ENCODE measurements around the gene CDKAL1.

Gene CDKAL1

DNA sequence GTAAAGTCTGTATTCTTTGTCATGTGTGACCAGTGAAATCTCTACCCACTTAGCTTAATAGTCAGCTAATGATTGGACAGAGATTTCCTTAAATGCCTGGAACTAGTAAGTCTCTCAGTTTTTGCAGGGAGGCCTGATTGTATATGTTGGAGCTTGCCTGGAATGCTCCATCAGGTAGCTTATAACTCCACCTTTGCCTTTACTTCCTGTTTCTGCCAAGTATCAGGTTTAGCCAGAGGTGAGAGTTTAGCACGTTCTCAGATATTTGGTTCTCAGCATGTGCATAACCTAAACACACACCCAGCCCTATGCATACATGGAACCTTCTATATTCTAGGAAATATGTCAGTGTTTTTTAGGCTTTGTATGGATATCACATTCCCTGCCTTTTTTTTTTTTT, 435.3 kb downstream of the CDKAL1 start:
- no peak for DNase-seq (ENCODE audit: low spot score)

DNA sequence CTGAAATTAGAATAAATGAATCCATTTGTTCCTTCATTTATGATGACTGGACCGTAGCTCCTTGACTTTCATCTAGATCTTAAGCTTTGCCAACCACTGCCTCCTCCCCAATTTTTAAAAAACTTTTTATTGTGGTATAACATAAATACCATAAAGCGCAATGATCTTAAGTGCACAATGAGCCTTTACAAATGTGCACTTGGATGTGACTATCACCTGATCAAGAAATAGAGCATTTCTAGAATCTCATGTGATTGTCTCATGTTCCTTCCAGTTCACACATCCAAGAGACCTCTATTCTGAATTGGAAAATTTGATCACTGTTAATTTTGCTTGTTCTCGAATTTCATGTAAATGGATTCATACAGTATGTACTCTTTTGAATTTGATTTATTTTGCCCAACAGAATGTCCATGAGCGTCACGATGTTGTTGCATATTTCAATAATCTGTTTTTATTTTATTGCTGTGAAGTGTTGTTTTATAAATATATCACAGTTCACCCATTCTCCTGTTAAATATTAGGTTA, 442.2 kb downstream of the CDKAL1 start:
- no peak for DNase-seq (ENCODE audit: low spot score)

DNA sequence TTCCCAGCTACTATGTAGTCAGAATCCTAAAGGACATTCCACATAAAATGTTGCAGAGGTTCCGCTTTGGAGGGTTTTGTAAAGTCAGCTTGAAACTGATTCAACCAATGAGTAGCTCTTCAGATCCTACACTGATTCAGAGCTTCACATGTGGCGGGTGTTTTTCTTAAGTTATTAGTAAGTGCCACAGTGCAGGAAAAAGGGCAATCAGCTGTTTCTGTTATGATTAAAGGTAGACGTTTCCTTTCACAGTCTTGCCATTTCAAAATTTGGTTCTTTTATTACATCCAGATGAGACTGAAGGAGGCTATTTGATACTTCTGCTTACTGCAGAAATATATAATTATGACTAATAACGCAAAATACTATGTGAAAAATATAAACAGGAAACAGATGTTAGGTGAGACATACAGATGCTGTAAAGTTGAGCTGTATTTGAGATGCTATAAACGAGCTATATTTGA, 443.9 kb downstream of the CDKAL1 start:
- DNase-seq (ENCODE audit: low spot score), result peak; percentile 22

DNA sequence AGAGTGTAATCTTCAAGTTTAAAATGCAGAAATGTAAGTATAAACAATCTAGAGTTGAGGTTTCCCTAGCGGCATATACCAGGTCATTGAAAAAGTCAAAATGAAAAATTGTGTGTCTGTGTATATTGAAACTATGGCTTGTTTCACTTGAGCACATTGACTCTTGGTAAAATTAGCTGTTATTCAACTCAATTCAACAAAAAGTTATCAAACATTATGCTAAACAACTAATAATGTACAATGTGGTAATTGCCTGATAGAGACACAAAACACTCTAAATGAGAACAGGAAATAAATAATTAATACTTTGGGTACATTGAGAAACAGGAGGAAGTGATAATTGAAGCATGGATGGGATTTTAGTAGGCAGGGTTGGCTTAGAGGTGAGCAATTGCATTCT, 444.8 kb downstream of the CDKAL1 start:
- DNase-seq (ENCODE audit: low spot score), result no peak

DNA sequence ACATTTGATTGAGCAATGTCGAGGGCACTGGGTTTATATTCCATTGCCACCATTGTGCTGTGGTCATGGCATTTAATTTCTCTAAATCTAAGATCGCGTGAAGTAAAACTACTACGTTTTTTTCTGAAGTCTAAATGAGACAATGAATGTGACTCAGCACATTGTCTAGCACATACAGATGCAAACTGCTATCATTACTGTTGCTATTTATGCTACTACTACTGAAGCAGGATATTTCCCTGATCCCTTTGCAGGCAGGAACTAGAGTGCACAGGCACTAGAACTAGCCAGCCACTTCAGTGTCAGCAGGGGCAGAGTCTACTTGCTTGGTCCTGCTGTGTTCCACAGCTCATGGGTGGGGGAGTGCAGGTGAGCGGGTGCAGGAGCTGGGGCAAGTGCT, 449.7 kb downstream of the CDKAL1 start:
- DNase-seq (ENCODE audit: low spot score), result no peak

DNA sequence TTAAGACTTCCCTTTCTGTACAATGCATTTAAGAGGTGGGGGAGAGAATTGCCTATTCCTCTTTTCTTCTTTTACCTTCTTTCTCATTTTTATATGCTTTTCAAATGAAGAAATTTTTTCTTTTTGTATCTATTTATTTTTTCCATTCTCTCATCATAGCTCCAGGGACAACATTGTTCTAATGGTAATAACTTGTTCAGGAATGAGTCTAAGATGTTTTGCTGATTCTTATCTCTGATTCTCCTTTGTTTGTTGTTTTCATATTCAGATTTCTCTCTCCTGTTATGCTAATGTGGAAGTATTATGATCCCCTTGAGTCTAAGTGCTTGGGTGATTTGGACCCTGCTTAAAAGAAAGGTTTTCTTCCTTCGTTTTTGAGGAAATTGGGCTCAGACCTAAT, 451.6 kb downstream of the CDKAL1 start:
- DNase-seq (ENCODE audit: low spot score), result no peak

DNA sequence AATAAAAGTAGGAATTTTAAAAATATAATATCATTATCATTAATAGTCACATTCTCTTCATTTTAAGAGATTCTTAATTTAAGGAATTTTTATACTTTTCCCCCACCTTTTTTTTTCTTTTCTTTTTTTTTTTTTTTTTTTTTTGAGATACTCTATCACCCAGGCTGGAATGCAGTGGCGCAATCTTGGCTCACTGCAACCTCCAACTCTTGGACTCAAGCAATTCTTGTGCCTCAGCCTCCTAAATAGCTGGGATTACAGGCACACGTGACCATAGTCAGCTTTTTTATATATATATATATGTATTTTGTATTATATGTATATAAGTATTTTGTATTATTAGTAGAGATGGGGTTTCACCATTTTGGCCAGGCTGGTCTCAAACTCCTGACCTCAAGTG, 457.7 kb downstream of the CDKAL1 start:
- no peak for DNase-seq (ENCODE audit: low spot score)

DNA sequence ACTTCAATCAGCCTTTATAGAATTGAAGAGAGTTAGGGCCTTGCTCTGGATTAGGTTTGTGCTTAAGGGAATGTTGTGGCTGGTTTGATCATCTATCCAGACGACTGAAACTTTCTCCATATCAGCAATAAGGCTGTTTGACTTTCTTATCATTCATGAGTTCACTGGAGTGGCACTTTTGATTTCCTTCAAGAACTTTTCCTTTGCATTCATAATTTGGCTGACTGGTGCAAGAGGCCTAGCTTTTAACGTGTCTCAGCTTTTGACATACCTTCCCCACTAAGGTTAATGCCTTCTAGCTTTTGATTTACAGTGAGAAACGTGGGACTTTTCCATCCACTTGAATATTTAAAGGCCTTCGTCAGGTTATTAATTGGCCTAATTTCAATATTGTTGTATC, 461.8 kb downstream of the CDKAL1 start:
- no peak for DNase-seq (ENCODE audit: low spot score)

DNA sequence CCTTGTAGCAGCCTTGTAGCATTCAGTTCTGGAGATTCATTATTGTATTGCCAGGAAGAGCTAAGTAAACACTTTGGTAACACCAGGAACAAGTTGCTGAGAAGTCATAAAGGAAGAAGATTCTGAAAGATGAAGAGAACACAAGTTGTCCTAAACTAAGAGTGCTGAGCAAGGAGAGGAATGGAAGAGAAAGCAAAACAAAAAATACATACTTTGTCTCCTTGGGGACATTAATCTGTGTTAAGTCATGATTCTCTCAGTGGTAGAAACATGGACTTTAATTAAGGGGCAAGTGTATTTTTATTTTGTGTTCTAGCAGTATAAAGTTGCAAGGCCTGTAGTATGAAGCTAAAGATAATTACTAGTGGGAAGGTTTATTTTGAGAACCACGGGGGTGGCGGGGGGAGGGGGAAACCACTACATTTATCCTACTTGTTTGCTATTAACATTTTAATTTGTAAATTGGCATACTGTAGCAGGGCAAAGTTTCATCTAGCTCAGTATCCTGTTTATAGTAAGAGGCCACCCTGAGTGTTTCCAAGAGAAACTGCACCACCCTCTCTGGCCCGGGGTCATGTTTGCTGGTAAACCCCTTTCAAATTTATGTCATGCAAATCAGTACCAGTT, 463.0 kb downstream of the CDKAL1 start:
- no peak for DNase-seq (ENCODE audit: low spot score)

DNA sequence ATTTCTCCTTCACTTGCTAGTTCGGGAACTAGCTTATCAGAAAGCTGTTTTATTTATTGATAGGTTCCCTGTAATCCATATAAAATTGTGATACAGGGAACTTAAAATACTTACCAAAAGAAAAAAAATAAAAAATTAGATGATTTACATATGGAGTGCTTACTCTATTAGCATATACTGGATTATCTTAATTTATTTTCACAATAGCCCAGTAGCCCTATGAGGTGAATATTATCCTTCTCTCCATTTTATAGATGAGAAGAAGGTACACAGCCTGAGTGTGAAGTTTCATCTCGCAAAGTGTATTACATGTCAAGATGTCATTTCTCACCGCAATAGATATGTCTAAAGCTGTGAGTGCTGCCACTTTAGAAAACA, 463.5 kb downstream of the CDKAL1 start:
- no peak for DNase-seq (ENCODE audit: low spot score)

DNA sequence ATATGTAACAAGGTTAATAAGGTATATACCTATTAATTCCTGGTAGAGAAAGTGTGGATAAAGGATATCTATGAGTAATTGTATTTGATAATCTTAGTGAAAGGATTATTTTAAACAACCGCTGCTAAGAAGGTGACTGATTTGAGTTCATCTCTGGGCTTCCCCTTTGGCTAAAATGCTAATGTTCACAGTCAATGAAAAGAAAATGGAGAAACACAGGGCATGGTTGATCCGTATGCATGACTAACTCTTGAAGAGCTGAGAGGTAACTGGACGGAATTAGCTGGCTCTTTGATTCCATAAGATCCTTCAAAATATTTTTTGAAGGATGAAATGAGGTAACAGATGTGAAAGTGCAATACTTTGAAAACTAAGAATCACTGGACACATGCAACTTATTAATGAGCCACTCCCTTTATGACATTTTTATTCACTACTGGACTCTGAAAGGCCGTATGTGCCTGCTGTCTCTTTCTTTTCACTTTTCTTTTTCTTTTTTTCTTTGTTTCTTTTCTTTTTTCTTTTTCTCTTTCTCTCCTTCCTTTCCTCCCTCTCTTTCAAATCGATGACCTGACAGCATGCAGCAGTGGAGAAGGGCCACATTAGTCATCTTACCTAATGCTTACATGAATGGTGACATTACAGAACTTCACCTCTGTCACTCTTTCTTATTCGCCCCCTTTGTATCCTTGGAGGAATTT, 464.6 kb downstream of the CDKAL1 start:
- no peak for DNase-seq (ENCODE audit: low spot score)

DNA sequence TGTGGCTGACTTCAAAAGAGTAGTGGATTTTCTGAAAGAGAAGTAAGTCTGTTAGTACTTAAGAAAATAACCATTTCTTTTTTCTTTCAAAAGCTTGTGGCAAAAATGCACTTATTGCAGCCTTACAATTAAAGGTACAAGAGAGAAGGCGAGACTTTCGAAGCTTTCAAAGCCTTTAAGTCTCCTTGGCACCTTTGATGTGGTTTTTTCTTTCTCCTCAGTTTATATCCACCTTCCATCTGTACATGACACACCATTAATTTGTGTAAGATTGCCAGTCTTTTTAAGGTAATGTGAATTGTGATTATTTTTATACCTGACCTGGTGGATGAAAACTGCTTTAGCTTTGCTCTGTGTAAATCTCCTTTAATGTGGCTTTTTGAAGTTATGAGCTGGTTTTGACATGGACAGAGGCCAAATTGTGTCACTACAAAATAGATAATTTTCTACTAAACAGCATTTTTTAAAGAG, 466.1 kb downstream of the CDKAL1 start:
- no peak for DNase-seq (ENCODE audit: low spot score)

DNA sequence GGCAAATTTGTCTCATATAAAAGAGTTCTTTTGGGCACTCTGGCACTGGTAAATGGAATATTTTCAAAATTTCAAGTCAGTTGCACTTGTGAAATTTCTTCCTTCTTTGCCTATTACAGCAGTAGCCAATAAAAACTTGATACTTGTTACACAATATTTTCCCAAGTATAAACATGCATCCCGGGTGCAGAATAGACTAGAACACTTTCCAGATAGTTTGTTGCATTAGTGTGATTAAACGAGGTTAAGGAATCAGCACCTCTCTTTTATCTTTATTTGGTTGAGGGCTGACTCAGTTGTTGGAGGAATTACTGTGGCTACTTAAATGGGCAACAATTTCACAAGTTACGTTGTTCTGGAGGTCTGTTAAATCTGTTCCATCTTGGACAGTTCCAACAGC, 467.5 kb downstream of the CDKAL1 start:
- no peak for DNase-seq (ENCODE audit: low spot score)

DNA sequence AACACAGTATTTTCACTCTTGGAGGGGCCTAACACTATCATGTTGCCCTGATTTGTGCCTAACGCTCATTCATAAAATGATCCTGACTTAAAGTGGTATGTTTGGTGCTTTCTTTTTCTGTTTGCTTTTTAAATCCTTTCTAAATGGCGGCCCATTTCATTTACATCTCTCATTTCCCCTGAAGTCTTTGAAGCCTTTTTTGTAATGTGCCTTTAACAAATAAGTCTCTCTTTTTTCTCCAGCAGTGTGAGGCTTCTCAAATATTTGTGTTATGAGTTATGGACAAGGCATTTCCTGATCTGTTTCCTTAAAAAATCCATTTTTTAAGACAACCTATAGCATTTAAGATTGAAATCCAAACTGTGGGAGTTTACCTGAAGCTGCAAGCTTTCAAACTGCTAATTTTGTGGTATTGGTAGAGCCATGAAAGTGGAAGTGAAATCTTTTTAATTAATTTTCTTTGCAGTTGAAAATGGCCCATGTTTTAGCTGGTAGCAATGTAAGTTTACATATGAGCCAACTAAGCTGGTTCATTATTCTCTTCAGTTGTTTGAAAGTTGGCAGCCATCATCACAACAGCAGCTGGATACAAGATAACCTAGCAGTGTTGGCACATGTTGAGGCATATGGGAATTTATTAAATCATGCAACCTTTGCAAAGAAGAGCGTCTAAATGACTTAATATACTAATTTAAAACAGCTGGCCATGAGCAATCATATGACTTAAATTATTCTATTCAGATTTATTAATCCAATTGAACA, 469.7 kb downstream of the CDKAL1 start:
- DNase-seq (ENCODE audit: low spot score), result peak; percentile 16

DNA sequence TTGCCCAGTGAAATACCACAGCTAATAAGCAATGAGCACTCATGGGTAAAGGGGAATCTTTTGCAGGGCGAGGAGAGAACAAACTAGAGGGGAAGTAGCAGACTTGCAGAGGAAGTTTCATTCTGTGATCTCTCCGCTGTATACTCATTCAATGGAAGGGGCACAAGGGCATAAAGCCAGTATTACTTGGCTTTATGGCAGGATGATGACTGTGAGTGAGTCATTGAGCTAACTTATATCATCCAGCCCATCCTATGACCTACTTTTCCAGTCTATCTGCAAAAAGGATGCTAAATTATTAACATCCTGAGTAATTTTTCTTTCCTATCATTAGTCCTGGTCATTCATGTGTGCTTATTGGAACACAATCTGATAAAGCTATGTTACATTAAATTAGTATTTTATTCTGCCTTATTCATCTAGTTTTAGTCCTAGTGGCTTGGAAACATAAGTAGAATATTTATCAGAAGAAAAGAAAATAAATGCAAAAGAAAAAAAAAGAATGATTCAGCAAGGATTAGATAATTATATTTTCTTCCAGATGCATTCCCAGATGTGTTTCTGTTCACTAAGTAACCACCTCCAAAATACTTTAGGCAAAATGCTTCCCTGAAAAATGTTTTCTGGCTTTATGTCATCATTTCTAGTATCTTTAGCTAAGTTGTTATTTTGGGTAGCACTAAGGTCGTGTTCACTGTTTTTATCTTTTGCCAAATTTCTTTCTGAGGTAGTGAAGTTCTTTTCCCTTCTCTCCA, 471.7 kb downstream of the CDKAL1 start:
- peak; percentile 22 for DNase-seq (ENCODE audit: low spot score)

DNA sequence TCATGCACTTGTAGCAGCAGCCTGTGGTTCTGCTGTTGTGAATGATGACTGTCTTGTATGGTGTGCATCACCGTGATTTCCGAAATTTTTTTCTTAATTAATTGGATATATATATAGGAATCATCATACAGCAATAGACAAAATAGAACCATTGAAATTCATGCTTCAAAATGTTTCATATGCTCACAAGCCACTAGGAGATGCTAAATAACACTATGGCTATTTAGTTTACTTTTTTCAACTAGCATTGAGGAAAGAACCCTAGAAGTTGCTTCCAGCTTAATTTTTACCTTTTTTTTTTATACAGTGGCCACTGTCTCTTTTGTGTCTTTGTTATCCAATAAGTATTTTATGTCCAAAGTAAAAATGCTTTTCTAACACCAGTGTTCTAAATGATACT, 485.4 kb downstream of the CDKAL1 start:
- no peak for DNase-seq (ENCODE audit: low spot score)

DNA sequence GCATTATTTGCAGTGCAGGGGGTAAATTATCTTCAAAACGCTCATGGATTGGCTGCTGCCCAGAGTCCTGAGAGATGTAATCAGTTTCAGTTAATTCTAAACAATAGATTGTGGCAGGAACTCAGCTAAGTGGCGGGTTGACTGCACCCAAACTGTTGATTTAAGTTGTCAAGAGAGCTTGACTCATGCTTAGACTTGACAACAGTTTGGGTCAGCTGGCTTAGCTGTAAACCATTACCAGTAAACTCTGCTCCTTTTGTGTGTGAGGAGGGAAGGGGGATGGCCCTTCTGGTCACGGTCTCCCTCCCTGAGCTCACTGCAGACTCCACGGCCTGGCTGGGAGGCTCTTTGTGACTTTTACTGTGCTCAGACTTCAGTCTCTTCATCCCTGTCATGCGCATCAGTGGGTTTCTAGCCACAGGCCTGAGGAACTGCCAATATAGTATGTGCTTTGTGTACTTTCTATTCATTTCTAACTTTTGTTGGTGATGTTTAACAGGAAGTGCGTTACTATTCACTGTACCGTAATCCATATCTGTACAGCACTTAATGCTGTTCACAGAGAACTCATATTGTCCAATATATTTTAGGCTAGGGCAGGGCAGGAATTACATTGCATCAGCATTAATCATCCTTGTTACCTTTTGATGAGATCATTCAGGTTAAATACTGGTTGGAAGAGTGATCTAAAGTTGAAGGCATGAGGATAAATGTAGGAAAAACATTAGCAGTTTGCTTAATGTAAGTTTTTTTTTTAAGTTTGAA, 488.3 kb downstream of the CDKAL1 start:
- peak; percentile 27 for DNase-seq (ENCODE audit: low spot score)

DNA sequence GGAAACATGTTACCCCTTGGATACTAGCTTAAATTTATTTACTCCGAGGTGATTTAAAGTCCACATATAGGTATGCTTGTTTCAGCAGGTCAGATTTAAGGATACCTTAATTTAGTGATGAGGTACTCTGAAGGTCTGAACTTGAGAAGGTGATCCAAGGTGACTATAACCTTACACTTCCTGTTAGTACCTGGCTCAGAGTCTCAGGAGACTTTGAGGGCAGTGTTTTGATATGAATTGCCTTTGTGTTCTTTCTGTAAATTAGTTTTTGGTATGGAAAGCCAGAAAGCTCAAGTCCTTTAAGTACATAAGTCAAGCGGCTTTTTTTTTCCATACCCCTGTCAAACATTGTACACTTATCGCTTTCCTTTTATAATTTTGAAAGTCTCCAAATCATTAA, 489.0 kb downstream of the CDKAL1 start:
- DNase-seq (ENCODE audit: low spot score), result no peak

DNA sequence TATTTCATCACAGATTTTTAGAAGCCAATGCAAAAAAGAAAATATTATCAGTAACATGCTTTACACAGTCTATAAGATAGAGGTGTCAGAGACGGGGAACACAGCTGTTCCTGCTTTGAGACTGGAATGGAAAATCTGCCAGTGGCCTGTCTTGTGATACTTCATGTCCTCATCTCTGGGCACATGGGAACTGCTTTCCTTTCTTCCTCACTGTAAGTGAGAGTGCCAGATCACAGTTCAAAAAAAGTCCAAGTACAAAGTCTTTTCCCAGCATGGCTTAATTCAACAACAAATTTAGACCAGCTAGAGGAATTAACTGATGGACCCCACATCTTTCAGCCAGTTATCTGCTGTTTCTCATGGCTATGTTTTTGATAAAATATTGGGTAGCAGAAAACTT, 490.4 kb downstream of the CDKAL1 start:
- no peak for DNase-seq (ENCODE audit: low spot score)

DNA sequence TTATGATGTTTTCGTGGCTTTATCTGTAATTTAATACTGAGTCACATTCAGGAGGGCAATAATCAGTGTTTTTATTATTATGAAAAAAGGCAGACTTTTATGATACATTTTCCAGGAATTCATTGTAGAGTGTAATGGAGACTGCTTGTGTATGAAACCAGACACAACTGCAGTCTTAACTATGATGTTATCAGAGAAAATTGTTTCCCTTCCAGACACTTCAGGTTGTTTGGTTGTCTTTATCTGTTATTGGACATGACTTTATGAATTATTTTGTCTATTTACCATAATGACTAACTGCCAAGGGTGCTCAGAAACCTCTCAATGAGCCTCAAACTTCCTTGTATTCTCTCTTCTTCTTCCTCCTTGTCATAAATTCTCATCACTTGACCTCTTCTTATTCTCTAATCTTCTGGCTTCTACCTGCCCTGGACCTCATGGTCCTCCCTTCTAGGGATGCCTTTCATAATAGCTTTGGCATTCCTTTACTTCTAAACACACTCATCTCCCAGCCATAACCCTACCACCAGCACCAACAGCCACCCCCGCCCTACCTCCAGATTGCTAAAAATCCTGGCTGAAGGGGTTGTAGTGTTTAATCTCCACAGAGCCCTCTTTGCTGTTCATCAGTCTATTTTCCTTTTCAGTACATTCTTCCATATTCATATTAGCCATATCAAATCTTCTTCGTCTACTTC, 492.5 kb downstream of the CDKAL1 start:
- DNase-seq (ENCODE audit: low spot score), result no peak

DNA sequence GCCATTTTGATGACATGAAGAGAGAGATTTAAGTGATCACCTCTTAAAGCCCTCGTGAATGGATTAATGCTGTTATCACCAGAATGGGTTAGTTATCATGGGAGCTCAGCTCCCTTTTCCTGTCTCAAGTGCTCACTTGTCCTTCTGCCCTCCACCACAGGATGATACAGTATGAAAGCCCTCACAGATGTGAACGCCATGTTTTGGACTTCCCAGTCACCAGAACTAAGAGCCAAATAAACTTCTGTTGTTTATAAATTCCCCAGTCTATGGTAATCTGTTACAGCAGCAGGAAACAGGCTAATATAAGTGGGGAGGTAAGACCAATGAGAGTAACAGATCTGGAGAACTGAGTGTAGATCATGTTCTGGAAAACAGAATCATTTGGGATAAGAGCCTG, 493.2 kb downstream of the CDKAL1 start:
- DNase-seq (ENCODE audit: low spot score), result no peak
